GM12801 (cell line): Measurements from ENCODE around the gene ZFP91.

Experiments used
- TF ChIP-seq, protein P1 (sequence below): IDR thresholded peaks from one replicate; pipeline ENCODE4 v1.5.1; 2011; ENCODE audit warnings: control low read depth; ENCODE audit not compliant: insufficient read length; ENCODE audit errors: extremely low read depth

Gene ZFP91

DNA sequence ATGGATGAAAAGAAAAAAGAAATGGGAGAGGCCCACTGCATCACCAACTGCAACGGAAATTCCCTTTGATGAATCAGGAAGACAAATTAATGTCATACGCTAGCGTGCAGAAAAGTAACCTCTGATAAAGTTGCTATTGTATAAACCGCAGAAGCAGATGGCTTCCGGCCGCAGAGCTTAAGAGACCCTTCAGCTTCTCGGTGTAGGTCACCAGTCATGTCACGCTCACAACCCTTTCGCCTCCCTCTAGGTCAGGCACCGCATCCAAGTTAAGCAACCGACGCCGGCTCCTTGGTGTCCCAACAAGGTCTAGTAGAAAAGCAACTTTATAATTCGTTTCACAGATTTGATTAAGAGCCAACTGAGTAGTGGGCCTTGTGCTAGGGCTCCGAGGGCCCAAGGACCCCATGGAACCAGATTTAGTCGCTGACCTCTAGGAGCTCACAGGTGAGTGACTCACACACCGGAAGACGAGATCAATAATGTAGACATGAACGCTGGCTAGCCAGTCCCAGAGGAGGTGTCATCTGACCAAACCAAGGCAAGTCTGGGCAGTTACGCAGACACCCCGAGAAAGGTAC, 1.2 kb upstream of the ZFP91 start:
- TF ChIP-seq, protein P1, sequence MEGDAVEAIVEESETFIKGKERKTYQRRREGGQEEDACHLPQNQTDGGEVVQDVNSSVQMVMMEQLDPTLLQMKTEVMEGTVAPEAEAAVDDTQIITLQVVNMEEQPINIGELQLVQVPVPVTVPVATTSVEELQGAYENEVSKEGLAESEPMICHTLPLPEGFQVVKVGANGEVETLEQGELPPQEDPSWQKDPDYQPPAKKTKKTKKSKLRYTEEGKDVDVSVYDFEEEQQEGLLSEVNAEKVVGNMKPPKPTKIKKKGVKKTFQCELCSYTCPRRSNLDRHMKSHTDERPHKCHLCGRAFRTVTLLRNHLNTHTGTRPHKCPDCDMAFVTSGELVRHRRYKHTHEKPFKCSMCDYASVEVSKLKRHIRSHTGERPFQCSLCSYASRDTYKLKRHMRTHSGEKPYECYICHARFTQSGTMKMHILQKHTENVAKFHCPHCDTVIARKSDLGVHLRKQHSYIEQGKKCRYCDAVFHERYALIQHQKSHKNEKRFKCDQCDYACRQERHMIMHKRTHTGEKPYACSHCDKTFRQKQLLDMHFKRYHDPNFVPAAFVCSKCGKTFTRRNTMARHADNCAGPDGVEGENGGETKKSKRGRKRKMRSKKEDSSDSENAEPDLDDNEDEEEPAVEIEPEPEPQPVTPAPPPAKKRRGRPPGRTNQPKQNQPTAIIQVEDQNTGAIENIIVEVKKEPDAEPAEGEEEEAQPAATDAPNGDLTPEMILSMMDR, result no peak

DNA sequence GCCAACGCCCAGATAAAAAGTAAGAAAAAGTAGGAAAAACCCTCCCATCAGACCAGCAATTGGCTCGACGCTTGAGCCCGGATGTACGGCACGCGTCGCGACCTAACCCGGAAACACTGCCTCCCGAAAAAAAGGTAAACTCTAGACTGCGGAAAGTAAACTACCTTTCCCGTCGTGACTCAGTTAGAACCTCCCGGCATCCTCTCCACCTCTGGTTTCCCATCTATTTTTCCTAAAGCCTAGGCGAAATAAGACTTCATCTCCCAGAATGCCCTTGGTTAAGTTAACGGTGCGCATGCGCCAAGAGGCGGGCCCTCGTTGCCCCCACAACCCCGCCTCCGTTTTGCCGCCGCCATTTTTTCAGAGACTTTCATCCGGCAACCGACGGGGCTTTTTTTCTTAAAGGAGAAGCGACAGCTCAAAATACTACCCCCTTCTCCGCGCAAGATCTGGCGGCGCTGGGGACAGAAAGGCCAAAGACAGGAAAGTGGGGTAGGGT, 678 bp upstream of the ZFP91 start:
- TF ChIP-seq, protein P1, result no peak

DNA sequence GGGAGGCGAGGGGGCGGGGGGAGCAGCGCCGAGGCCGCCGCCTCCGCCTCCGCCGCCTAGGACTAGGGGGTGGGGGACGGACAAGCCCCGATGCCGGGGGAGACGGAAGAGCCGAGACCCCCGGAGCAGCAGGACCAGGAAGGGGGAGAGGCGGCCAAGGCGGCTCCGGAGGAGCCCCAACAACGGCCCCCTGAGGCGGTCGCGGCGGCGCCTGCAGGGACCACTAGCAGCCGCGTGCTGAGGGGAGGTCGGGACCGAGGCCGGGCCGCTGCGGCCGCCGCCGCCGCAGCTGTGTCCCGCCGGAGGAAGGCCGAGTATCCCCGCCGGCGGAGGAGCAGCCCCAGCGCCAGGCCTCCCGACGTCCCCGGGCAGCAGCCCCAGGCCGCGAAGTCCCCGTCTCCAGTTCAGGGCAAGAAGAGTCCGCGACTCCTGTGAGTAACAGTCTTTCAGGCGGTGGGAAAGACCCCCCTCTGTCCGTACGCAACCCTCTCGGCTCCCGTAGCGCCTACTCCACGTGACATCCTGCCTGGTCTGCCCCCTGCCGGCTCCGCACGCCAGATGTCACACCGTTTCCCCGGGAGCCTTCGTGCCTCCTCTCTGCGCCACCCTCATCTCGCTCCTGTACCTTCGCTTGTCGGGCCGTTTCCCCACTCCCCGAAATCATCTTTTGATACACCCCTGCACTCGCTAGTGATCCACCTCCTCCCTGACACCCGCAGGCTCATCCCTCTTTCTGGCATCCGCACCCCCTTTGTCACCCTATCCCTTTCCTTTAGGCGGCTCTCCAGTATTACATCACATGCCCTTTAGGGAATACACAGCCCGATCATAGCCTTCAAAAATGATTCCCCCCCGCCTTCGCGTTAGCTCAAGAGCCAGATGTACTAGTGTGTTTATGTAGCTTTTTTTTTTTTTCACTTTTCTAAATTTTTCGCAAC, 598 bp downstream of the ZFP91 start:
- TF ChIP-seq, protein P1, result no peak

DNA sequence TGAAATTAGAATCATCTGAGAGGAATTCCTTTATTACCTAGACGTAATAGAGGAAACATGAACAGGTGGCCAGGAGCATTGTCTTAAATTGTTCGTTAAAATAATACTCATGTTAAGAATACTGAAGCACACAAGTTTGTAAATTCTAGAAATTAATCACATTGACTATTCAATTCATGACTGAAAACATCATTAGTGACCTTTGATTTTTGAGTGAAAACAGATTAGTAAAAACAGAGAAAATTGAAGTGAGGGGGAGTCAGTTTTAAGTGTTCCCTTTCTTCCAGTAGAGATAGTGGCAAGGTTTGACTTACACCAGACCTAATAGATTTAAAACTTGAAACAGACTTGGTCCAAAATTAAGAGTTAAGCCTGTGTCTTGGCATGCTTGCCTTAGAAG, 1.4 kb downstream of the ZFP91 start:
- TF ChIP-seq, protein P1, result no peak

DNA sequence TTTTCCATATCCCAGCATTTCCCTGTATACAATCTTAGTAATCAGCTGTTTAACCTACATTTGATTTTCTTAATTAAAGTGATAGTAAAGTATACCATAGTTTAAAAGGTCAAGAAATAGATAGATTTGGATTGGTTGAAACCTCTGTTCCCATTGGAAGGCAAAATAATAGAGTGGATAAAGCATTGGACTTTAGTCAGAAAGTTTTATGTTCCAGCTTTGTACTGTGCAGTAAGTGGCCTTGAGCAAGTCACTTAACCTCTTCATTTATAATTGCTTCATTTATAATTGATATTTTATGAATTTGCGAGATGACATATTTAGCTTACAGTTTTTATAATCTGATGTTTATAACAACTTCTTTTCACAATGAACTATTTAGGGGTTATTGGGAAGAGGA, 3.6 kb downstream of the ZFP91 start:
- TF ChIP-seq, protein P1, result no peak

DNA sequence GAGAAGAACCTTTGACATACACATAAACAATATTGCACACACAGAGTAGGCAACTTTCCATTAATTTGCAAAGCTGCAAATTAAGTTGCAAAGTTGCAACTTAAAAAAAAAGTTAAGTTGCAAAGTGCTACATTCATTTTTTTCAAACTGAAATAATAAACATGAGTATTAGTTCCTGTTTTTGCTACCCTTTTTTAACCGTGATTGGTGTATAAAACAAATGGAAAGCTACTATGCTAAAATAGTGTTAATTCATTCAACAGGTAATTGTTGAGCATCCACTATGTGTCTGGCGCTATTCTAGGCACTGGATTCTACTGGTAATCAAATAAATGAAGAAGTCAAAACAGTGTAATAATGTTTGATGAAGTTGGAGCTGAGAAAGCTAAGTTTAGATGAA, 8.1 kb downstream of the ZFP91 start:
- TF ChIP-seq, protein P1, result no peak

DNA sequence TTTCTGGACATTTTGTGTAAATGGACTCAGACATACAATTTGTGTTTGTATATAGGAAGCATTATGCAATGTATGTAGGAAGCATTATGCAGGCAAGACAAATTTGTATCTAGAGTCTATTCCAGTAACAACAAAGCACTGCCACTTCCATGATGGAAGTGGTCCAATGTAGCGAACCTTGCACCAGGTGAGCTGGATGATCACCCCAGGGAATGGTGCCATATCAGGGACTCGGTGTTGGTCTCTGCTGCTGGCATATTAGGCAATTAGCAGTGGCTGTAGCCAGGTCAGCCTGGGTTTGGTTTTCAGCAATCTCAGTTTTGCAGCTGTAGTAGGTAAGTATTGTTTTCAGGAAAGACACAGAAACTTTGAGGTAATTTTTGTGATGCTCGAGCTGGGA, 12.8 kb downstream of the ZFP91 start:
- TF ChIP-seq, protein P1, result no peak
